Rectal smooth muscle tissue (tissue), 1 donor: ENCODE data around the gene CACHD1.
A peak's percentile ranks its signal among the peaks of the same experiment; 100 is the strongest.

Experiments used
- H3K27ac ChIP-seq: one replicate; pipeline ENCODE4 v1.7.0; 2013; ENCODE audit warnings: low read depth, low read length, inconsistent platforms
- H3K27me3 ChIP-seq: one replicate; pipeline ENCODE4 v1.7.0; 2013; ENCODE audit warnings: low read length; ENCODE audit not compliant: control insufficient read depth, insufficient read depth
- H3K36me3 ChIP-seq: one replicate; pipeline ENCODE4 v1.7.0; 2013; ENCODE audit warnings: low read length; ENCODE audit not compliant: control insufficient read depth, insufficient read depth
- H3K4me1 ChIP-seq: one replicate; pipeline ENCODE4 v1.7.0; 2013; ENCODE audit warnings: low read length; ENCODE audit not compliant: control insufficient read depth, insufficient read depth
- H3K4me3 ChIP-seq: one replicate; pipeline ENCODE4 v1.7.0; 2013; ENCODE audit warnings: low read length
- H3K9ac ChIP-seq: one replicate; pipeline ENCODE4 v1.7.0; 2013; ENCODE audit warnings: low read length

Gene CACHD1

GRCh38 chr1:64518692-64519481, 49.0 kb downstream of the CACHD1 start:
- H3K4me1 ChIP-seq, result peaks cover 35% of the 10 kb centered on the region
- H3K27ac ChIP-seq, result no peak overlapping the region
- H3K9ac ChIP-seq, result no peak overlapping the region
- H3K36me3 ChIP-seq, result no peaks in the 10 kb centered on the region
- H3K27me3 ChIP-seq, result no peaks in the 10 kb centered on the region
- no peak overlapping the region for H3K4me3 ChIP-seq

DNA sequence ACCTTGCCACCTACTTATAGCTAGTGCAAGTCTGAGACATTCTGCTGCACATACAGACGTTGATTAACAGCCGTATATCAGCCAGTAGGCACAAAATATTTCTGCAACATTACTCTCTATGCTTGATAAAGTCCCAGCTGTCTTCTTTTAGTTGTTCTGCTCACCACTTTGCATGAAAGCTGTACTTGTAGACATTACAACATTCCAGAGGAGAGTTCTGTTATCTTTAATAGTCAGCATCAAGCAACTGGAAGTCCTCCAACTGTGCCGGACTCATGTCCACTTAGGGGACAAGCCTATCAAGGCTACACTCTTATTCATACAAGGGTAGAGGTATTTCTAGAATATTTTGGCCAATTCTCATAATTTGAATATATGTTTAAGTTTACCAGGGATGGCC, 50.0 kb downstream of the CACHD1 start:
- Histone ChIP-seq H3K9ac (no peak overlapping the region), H3K36me3 (no peaks in the 10 kb centered on the region), H3K27me3 (no peaks in the 10 kb centered on the region), H3K4me1 (peaks cover 25% of the 10 kb centered on the region), H3K4me3 (peak overlapping the region; percentile 21), H3K27ac (no peak overlapping the region)

DNA sequence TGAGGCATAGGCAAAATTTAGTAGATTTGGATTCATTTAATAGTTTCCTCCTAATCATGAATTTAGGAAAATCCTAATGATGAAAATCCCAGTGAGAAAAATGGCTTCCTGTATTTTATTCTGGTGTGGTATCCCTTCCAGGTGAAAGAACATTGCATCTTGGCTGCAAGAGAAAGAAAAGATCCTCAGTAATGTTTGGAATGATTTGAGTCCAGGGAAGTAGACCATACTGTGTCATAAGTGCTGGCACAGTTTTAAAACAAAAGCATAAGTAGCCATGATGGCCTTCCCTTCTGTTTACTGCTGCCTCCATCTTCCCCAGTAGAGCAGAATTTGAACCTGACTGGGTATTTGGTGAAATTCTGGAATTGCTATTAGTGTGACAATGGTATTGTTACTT, 52.8 kb downstream of the CACHD1 start:
- H3K27ac ChIP-seq, result no peak overlapping the region
- H3K27me3 ChIP-seq, result no peaks in the 10 kb centered on the region
- peaks cover 6% of the 10 kb centered on the region for H3K4me1 ChIP-seq
- H3K9ac ChIP-seq, result no peak overlapping the region
- no peaks in the 10 kb centered on the region for H3K36me3 ChIP-seq
- H3K4me3 ChIP-seq, result no peak overlapping the region

DNA sequence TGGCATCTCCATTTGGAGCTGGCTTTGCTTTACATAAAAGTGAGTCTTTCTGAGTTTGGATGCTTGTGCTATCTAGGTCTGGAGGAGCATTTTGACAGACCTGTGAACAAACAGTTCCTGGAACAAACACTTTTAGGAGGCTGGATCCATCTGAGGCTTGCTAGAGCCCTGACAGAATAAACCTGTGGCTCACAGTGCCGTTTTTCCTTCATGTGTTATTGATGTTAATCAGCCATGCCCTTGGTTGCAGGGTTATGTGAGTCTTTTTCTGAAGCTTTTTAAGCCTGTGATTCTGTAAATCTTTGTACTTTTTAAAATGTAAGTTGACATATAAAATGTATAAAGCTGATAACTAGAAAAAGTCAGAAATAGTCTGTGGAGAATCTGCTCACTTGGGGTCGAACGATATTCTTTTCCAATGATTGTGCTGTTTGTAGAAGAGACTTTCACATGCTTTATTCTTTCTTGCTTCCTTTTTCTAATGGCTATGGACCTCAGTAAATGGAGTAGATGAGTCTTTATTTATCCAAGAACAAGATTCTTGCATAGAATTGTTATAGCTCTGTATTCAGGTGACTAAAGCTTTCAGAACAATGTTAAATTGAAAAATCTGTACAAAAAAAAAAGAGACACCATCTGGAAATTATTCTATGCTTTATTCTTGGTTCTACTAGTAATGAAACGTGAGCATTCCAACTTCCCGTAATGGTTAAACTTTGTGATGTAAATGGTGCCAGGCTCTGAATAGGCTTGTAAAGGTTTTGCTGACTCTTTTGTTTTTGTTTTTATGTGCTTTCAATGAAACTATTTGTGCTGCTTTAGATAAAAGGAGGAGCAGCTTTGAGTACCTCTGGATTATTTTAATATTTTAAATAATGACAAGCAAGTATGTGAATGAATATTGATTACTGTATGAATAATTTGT, 53.7 kb downstream of the CACHD1 start:
- H3K27me3 ChIP-seq, result no peaks in the 10 kb centered on the region
- no peak overlapping the region for H3K9ac ChIP-seq
- H3K4me3 ChIP-seq, result no peak overlapping the region
- H3K36me3 ChIP-seq, result no peaks in the 10 kb centered on the region
- H3K27ac ChIP-seq, result no peak overlapping the region
- peaks cover 6% of the 10 kb centered on the region for H3K4me1 ChIP-seq

GRCh38 chr1:64524614-64525013, 54.7 kb downstream of the CACHD1 start:
- H3K27ac ChIP-seq, result no peak overlapping the region

DNA sequence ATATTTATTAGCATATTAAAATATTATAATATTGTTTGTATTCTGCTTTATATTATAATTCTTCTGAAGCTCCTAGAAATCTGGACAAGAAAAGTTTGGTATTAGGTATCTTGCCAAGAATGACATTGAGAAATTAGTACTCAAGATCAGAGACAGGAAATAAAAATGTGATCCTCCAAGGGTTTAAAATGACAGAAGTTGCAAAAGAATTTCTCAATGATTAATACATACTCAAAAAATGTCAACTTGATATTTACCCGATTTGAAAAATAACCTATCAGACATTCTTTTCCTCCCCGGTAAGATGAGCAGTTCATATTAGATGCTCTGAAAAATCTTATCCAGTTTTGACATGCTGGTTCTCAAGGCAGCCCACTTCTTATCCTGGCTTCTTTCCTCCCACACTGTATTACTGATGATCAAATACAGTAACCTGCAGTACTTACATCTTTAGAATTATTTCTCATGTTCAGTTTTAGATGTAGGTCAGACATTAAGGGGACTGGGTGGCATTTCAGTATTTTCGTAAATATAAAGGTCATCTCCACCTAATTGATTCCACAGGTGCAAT, 55.3 kb downstream of the CACHD1 start:
- no peak overlapping the region for H3K4me3 ChIP-seq
- H3K9ac ChIP-seq, result no peak overlapping the region
- no peak overlapping the region for H3K27ac ChIP-seq
- H3K27me3 ChIP-seq, result no peaks in the 10 kb centered on the region
- no peaks in the 10 kb centered on the region for H3K36me3 ChIP-seq
- no peaks in the 10 kb centered on the region for H3K4me1 ChIP-seq

More at GRCh38 chr1:64524614-64525013, 54.7 kb downstream of the CACHD1 start:
- Histone ChIP-seq H3K4me1 (peaks cover 4% of the 10 kb centered on the region), H3K4me3 (no peak overlapping the region), H3K27me3 (no peaks in the 10 kb centered on the region), H3K9ac (no peak overlapping the region), H3K36me3 (no peaks in the 10 kb centered on the region)

DNA sequence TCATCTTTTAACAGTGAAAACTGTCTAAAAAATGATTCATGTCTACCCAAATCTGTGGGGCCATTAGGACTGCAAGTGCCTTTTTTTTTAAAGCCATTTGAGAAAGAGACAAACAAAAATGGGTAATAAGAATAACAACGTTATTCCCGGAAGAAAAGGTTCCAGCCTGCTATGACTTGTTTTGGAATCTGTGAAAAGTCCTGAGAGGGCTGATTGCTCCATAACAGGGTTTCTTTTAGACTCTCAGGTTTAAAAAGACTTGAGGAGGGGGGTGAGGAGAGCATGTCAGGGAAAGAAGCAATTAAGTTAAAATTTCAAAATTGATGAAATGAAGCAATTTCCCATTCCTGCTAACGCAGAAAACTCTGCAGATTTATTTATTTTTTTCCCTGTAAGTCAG, 56.4 kb downstream of the CACHD1 start:
- Histone ChIP-seq H3K9ac (no peak overlapping the region), H3K4me3 (no peak overlapping the region), H3K4me1 (no peaks in the 10 kb centered on the region), H3K36me3 (no peaks in the 10 kb centered on the region), H3K27ac (no peak overlapping the region), H3K27me3 (no peaks in the 10 kb centered on the region)

DNA sequence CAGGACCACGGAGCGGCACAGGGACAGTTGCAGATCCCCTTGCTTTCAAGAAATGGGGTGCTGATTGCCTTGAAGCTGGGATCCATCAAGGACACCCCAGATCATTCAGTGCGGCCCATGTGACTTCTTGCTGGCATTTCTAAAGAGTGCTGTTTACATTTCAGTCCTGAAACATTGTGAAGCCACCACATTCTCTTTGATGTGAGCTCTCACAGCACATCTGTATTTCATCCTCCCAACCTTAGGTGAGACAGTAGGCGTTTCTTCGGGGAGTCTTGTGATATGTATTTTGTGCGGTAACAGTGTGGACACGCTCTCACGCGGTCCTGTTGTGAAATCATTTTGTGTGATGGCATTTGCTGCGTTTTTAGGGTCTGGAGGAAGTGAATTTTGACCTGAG, 57.2 kb downstream of the CACHD1 start:
- H3K9ac ChIP-seq, result no peak overlapping the region
- H3K4me1 ChIP-seq, result no peaks in the 10 kb centered on the region
- H3K27ac ChIP-seq, result no peak overlapping the region
- H3K4me3 ChIP-seq, result no peak overlapping the region
- H3K27me3 ChIP-seq, result no peaks in the 10 kb centered on the region
- H3K36me3 ChIP-seq, result no peaks in the 10 kb centered on the region

GRCh38 chr1:64527786-64528185, 57.9 kb downstream of the CACHD1 start:
- Histone ChIP-seq H3K9ac (no peak overlapping the region), H3K4me3 (no peak overlapping the region), H3K27ac (no peak overlapping the region), H3K36me3 (no peaks in the 10 kb centered on the region), H3K4me1 (no peaks in the 10 kb centered on the region), H3K27me3 (no peaks in the 10 kb centered on the region)

DNA sequence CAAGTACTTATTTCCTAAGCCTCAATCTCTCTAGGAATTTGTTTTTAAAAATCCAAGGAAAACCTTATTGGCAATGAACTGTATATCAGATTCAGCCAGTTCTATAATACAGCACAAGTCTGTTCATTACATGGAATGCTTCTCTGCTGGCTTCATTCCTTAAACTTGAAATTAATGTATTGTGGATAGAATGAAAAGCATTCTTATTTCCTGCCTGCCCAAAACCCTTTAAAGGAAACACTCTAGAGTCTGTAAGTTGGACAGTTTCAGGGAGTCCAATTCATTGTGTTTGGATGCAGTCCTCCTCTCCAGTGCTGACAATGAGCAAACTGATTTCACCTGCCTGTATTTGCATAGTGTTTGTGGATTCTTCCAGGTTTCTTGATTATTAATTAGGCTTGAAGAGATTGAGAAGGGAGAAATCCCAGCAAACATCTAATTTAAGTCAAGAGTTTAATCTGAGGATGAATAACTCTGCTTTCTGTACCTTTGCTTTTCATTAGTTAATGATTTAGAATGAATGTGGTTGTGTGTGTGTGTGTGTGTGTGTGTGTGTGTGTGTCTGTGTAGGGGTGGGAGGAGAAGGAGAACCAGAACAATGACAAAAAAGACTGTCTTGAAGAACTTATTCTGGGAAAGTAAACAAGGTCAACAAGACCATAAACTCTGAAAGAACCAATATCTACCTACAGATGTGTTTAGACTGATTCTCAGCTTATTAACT, 61.2 kb downstream of the CACHD1 start:
- Histone ChIP-seq H3K4me1 (no peaks in the 10 kb centered on the region), H3K27me3 (no peaks in the 10 kb centered on the region), H3K4me3 (no peak overlapping the region), H3K36me3 (no peaks in the 10 kb centered on the region), H3K27ac (no peak overlapping the region), H3K9ac (no peak overlapping the region)

DNA sequence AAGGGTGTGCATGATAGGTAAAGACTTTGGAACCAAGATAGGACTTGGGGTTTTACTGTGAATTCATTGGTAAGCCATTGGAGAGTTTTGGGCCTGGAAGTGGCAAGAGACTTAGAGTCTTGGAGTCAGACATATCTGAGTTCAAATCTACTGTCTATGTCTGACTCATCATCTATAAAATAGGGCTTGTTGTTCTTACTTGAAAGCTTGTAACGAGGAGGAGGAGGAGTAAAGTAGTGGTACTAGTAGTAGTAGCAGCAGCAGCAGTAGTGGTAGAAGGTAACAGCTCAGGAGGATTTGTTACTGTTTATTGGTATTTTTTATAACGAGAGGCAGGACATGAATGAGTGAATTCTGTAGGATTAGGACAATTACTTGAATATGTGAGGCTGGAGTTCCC, 62.7 kb downstream of the CACHD1 start:
- H3K27ac ChIP-seq, result no peak overlapping the region
- no peak overlapping the region for H3K9ac ChIP-seq
- no peaks in the 10 kb centered on the region for H3K27me3 ChIP-seq
- H3K4me1 ChIP-seq, result no peaks in the 10 kb centered on the region
- H3K4me3 ChIP-seq, result no peak overlapping the region
- no peaks in the 10 kb centered on the region for H3K36me3 ChIP-seq
